ENCODE measurements around the gene FYB1. TPM values are rescaled to one million over a fixed set of nuclear protein-coding genes. Genes with fewer than 3 reads are reported as not detected.

The FYB1 gene
- total RNA-seq, 1 donor from 2014 or later, result not detected

DNA sequence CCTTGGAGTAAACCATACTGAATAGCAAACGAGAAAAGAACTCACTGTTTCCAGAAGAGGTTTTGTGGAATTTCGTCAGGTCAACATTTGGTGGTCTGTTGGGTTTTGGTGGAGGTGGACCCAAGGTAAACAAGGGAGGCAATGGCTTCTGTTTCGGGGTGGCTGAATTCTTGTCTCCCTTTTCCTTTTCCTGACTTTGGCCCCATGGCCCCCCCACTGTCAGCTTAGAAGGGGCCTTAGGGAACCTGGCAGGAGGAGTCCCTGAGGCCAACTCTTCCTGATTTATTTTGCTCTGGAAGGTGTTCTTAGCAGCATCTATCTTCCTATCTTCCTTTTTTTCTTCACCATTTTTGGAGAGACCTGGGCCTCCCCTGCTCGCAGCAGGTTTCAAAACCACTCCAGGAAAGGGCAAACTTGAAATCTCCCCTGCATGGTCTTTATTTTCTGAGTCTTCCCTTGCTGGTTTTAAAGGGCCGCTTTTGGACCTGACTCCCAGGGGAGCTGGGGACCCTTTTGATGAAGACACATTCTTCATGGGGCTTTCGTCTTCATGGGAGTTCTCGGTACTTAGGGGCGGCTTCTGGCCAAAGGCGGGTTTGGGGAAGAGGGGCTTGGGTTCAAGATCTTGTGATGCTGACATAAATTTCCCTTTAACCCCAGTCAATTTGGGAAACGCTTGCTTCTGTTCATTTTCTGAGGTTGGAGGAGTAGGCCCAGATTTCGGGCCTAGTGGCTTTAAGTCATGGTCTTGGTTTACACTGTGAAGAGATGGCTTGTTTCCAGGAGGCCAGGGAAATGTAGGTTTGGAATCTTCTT is 17.4 kb downstream of the FYB1 start:
- DNase-seq (ENCODE audit: low read depth), result no peak
- TF ChIP-seq CTCF (IDR thresholded peaks at IDR 0.05; ENCODE audit: insufficient read depth, low read length, poor library complexity, severe bottlenecking), result no peak
- no peaks in the 10 kb centered on the region for H3K27me3 ChIP-seq (ENCODE audit: control insufficient read depth, insufficient read depth, low read length)
- no peak overlapping the region for H3K4me3 ChIP-seq (ENCODE audit: low read depth, low read length)
- H3K36me3 ChIP-seq (ENCODE audit: control insufficient read depth, insufficient read depth, low read length), result no peaks in the 10 kb centered on the region

DNA sequence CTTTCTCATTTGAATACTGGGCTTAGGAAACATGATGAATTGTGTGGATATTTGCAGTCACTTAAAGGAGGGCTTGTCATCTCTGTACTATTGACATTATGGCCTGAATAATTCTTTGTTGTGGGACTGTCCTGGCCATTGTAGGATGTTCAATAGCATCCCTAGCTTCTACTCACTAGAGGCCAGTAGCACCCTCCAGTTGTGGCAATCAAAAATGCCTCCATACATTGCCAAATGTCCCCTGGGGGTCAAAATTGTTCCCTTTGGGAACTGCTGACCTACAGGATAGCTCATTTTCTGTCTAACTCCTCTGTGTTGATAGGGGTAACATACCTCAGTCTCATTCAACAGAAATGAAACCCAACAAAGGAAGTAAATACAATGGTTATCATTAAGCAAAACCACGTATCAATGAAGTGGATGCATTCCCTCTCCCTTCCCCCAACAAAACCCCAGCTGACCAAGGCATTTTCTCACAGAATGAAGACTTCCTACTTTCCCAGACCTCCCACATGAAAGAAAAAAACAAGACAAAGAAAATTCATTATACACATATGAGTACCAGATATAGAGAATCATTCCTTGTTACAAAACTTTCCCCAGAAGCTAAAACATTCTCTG is 18.1 kb downstream of the FYB1 start:
- no peak for DNase-seq (ENCODE audit: low read depth)
- H3K36me3 ChIP-seq (ENCODE audit: control insufficient read depth, insufficient read depth, low read length), result no peaks in the 10 kb centered on the region
- no peak for TF ChIP-seq CTCF (IDR thresholded peaks at IDR 0.05; ENCODE audit: insufficient read depth, low read length, poor library complexity, severe bottlenecking)
- H3K4me3 ChIP-seq (ENCODE audit: low read depth, low read length), result no peak overlapping the region
- no peaks in the 10 kb centered on the region for H3K27me3 ChIP-seq (ENCODE audit: control insufficient read depth, insufficient read depth, low read length)

GRCh38 chr5:39200081-39200480 is 19.3 kb downstream of the FYB1 start:
- TF ChIP-seq CTCF (IDR thresholded peaks at IDR 0.05; ENCODE audit: insufficient read depth, low read length, poor library complexity, severe bottlenecking), result no peak
- Histone ChIP-seq H3K27me3 (ENCODE audit: control insufficient read depth, insufficient read depth, low read length) (no peaks in the 10 kb centered on the region), H3K36me3 (ENCODE audit: control insufficient read depth, insufficient read depth, low read length) (no peaks in the 10 kb centered on the region), H3K4me3 (ENCODE audit: low read depth, low read length) (no peak overlapping the region)
- DNase-seq (ENCODE audit: low read depth), result no peak

DNA sequence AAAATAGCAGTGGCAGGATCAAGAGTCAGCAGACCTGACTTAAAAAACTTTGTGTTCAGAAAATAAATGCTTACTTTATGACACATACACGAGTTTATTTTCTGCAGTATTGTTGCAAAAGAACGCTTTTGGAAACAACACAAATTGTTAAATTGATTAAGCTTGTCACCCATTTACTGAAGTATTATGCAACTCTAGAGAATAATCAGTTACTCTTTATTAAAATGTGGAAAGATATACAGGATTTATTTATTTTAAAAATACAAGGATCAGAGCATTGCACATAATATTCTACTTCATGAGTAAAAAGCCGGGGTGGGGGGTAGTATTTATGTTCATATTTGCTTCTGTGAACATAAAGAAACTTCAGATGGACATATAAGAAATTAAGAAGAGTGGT is 20.0 kb downstream of the FYB1 start:
- no peak for TF ChIP-seq CTCF (IDR thresholded peaks at IDR 0.05; ENCODE audit: insufficient read depth, low read length, poor library complexity, severe bottlenecking)
- DNase-seq (ENCODE audit: low read depth), result no peak
- Histone ChIP-seq H3K4me3 (ENCODE audit: low read depth, low read length) (no peak overlapping the region), H3K36me3 (ENCODE audit: control insufficient read depth, insufficient read depth, low read length) (no peaks in the 10 kb centered on the region), H3K27me3 (ENCODE audit: control insufficient read depth, insufficient read depth, low read length) (no peaks in the 10 kb centered on the region)

GRCh38 chr5:39198127-39198526 is 21.2 kb downstream of the FYB1 start:
- peak; percentile 19 for DNase-seq (ENCODE audit: low read depth)
- TF ChIP-seq CTCF (IDR thresholded peaks at IDR 0.05; ENCODE audit: insufficient read depth, low read length, poor library complexity, severe bottlenecking), result no peak
- Histone ChIP-seq H3K27me3 (ENCODE audit: control insufficient read depth, insufficient read depth, low read length) (no peaks in the 10 kb centered on the region), H3K4me3 (ENCODE audit: low read depth, low read length) (no peak overlapping the region), H3K36me3 (ENCODE audit: control insufficient read depth, insufficient read depth, low read length) (no peaks in the 10 kb centered on the region)

Measured in kidney epithelial cell (primary cell).